ENCODE results near the gene CDH18.

The CDH18 gene

DNA sequence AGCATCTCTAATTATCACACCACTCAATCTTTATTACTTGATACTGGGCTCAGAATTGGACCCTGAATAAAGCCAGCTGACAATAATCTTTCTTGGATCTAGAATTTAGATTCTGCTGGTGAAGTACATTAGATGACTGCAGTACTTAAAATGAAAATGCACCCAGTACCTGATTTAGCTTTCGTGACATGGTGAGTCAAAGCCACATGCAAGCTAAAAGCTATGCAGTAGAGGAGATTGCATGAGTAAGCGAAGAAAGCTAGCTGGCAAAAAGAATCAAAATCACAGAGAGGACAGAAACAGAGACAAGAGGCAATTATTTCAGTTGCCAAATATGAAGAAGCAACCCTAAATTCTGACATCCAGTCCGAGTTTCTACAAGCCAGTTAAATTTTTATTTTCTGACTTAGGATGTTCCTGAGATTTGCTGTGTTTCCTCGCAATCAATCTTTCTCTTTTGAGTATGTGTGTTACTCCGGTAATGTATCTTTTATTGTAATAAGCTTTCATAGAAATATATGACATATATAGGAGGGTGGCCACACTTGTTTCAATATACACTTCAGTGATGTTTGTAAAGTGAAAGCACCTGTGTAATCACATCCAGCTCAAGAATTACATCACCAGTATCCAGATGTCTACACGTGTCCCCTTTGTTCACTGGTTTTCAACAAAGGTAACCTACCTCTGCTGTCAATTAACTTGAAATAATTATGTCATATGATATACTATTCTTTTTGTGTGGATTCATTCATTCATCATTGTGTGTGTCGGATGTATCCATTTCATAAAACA lies 101.7 kb downstream of the CDH18 start:
- DNase-seq: peak; percentile 23
- no peak overlapping the region for H3K23ac ChIP-seq (ENCODE audit: low read length)
- H3K4me2 ChIP-seq (ENCODE audit: low read length): no peak overlapping the region
- no peak overlapping the region for H3K9ac ChIP-seq (ENCODE audit: low read length)
- H4K8ac ChIP-seq (ENCODE audit: low read depth, low read length): no peak overlapping the region
- peak overlapping the region; percentile 74 for H2BK15ac ChIP-seq (replicated peaks; ENCODE audit: low read depth)
- H3K36me3 ChIP-seq (ENCODE audit: control insufficient read depth, insufficient read depth, low read length): no peaks in the 10 kb centered on the region
- no peaks in the 10 kb centered on the region for H3K79me2 ChIP-seq (ENCODE audit: control insufficient read depth, insufficient read depth, low read length)
- H3K27ac ChIP-seq (ENCODE audit: low read depth, low read length): no peak overlapping the region
- no peak overlapping the region for H2AK5ac ChIP-seq (ENCODE audit: low read length)
- H3K79me1 ChIP-seq (ENCODE audit: low read length): no peaks in the 10 kb centered on the region
- H3K18ac ChIP-seq (ENCODE audit: low read length): no peak overlapping the region
- H4K5ac ChIP-seq (ENCODE audit: low read length): no peak overlapping the region
- H3K4me3 ChIP-seq (ENCODE audit: low read length): no peak overlapping the region
- no peak overlapping the region for H3K56ac ChIP-seq (ENCODE audit: low read length)
- H3K27me3 ChIP-seq (ENCODE audit: insufficient read depth, low read length, poor library complexity): no peaks in the 10 kb centered on the region
- no CpG with 5 or more reads among the region's 7 CpGs for WGBS (ENCODE audit: extremely low coverage, insufficient coverage, low lambda C conversion rate)
- H3K4ac ChIP-seq (ENCODE audit: low read depth, low read length): no peak overlapping the region
- H2BK5ac ChIP-seq (ENCODE audit: low read length): no peak overlapping the region
- H2BK120ac ChIP-seq (ENCODE audit: low read depth, low read length): no peak overlapping the region
- H3K4me1 ChIP-seq (ENCODE audit: control insufficient read depth, low read depth, low read length): no peaks in the 10 kb centered on the region

- H2AK5ac ChIP-seq (ENCODE audit: low read length): no peak overlapping the region
- no peaks in the 10 kb centered on the region for H3K79me2 ChIP-seq (ENCODE audit: control insufficient read depth, insufficient read depth, low read length)
- H3K18ac ChIP-seq (ENCODE audit: low read length): no peak overlapping the region
- H3K4ac ChIP-seq (ENCODE audit: low read depth, low read length): no peak overlapping the region
- no peaks in the 10 kb centered on the region for H3K79me1 ChIP-seq (ENCODE audit: low read length)
- H3K4me2 ChIP-seq (ENCODE audit: low read length): no peak overlapping the region
- no peak for DNase-seq
- no peak overlapping the region for H4K8ac ChIP-seq (ENCODE audit: low read depth, low read length)
- no peaks in the 10 kb centered on the region for H3K27me3 ChIP-seq (ENCODE audit: insufficient read depth, low read length, poor library complexity)
- H3K36me3 ChIP-seq (ENCODE audit: control insufficient read depth, insufficient read depth, low read length): no peaks in the 10 kb centered on the region
- H3K9ac ChIP-seq (ENCODE audit: low read length): no peak overlapping the region
- H3K4me1 ChIP-seq (ENCODE audit: control insufficient read depth, low read depth, low read length): no peaks in the 10 kb centered on the region
- no peak overlapping the region for H3K56ac ChIP-seq (ENCODE audit: low read length)
- H2BK5ac ChIP-seq (ENCODE audit: low read length): no peak overlapping the region
- H3K4me3 ChIP-seq (ENCODE audit: low read length): no peak overlapping the region
- H3K27ac ChIP-seq (ENCODE audit: low read depth, low read length): no peak overlapping the region
- H4K5ac ChIP-seq (ENCODE audit: low read length): no peak overlapping the region
- no CpG with 5 or more reads among the region's 5 CpGs for WGBS (ENCODE audit: extremely low coverage, insufficient coverage, low lambda C conversion rate)
- H2BK15ac ChIP-seq (replicated peaks; ENCODE audit: low read depth): no peak overlapping the region
- H3K23ac ChIP-seq (ENCODE audit: low read length): no peak overlapping the region
- no peak overlapping the region for H2BK120ac ChIP-seq (ENCODE audit: low read depth, low read length)
Measured at GRCh38 chr5:19885040-19885824, 102.8 kb downstream of the CDH18 start.

DNA sequence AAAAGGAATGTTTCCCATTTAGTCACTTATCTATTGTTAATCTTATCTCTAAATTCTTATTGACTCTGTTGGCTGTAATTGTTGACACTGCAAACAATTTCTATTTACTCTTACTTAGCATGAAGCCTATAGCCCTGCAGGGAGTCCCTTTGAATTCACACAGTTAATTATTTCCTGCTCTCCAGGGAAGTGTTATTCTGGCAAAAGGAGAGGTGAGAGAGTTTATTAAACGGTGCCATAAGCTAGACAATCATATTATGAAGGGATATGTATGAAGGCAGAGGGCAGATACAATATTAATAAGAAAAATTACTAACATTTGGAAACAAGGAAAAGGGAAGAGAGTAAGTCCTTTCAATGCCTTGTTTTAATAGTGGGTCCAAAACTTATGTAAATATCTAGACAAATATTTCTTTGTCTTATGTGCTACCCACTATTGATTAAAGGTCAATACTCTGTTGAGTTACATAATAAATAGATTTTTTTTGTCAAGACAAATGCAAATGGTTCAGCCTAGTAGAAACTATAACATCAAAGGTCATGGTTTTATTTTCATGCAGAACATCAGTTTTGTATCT lies 107.1 kb downstream of the CDH18 start:
- no CpG with 5 or more reads among the region's 1 CpG for WGBS (ENCODE audit: extremely low coverage, insufficient coverage, low lambda C conversion rate)

GRCh38 chr5:19880458-19880857 lies 107.5 kb downstream of the CDH18 start:
- Histone ChIP-seq H2BK15ac (replicated peaks; ENCODE audit: low read depth) (no peak overlapping the region), H3K56ac (ENCODE audit: low read length) (no peak overlapping the region), H4K8ac (ENCODE audit: low read depth, low read length) (no peak overlapping the region), H3K27me3 (ENCODE audit: insufficient read depth, low read length, poor library complexity) (no peaks in the 10 kb centered on the region), H3K23ac (ENCODE audit: low read length) (no peak overlapping the region), H3K79me1 (ENCODE audit: low read length) (no peaks in the 10 kb centered on the region), H2BK120ac (ENCODE audit: low read depth, low read length) (no peak overlapping the region), H2BK5ac (ENCODE audit: low read length) (peak overlapping the region; percentile 88), H3K18ac (ENCODE audit: low read length) (no peak overlapping the region), H3K36me3 (ENCODE audit: control insufficient read depth, insufficient read depth, low read length) (no peaks in the 10 kb centered on the region), H3K79me2 (ENCODE audit: control insufficient read depth, insufficient read depth, low read length) (no peaks in the 10 kb centered on the region), H2AK5ac (ENCODE audit: low read length) (no peak overlapping the region), H3K4me3 (ENCODE audit: low read length) (no peak overlapping the region), H3K4me2 (ENCODE audit: low read length) (no peak overlapping the region), H4K5ac (ENCODE audit: low read length) (no peak overlapping the region), H3K27ac (ENCODE audit: low read depth, low read length) (no peak overlapping the region), H3K4ac (ENCODE audit: low read depth, low read length) (no peak overlapping the region), H3K9ac (ENCODE audit: low read length) (no peak overlapping the region), H3K4me1 (ENCODE audit: control insufficient read depth, low read depth, low read length) (peaks cover 3% of the 10 kb centered on the region)
- no peak for DNase-seq

More for the DNA sequence above, 107.1 kb downstream of the CDH18 start:
- Histone ChIP-seq H4K8ac (ENCODE audit: low read depth, low read length) (no peak overlapping the region), H3K4me2 (ENCODE audit: low read length) (no peak overlapping the region), H3K36me3 (ENCODE audit: control insufficient read depth, insufficient read depth, low read length) (no peaks in the 10 kb centered on the region), H2BK120ac (ENCODE audit: low read depth, low read length) (no peak overlapping the region), H3K4ac (ENCODE audit: low read depth, low read length) (no peak overlapping the region), H3K18ac (ENCODE audit: low read length) (no peak overlapping the region), H3K27ac (ENCODE audit: low read depth, low read length) (no peak overlapping the region), H3K27me3 (ENCODE audit: insufficient read depth, low read length, poor library complexity) (no peaks in the 10 kb centered on the region), H2AK5ac (ENCODE audit: low read length) (no peak overlapping the region), H3K79me2 (ENCODE audit: control insufficient read depth, insufficient read depth, low read length) (no peaks in the 10 kb centered on the region), H4K5ac (ENCODE audit: low read length) (no peak overlapping the region), H2BK5ac (ENCODE audit: low read length) (no peak overlapping the region), H3K79me1 (ENCODE audit: low read length) (no peaks in the 10 kb centered on the region), H3K4me1 (ENCODE audit: control insufficient read depth, low read depth, low read length) (peaks cover 3% of the 10 kb centered on the region), H3K23ac (ENCODE audit: low read length) (no peak overlapping the region), H3K4me3 (ENCODE audit: low read length) (no peak overlapping the region), H2BK15ac (replicated peaks; ENCODE audit: low read depth) (no peak overlapping the region), H3K9ac (ENCODE audit: low read length) (no peak overlapping the region), H3K56ac (ENCODE audit: low read length) (no peak overlapping the region)
- DNase-seq: peak; percentile 96

GRCh38 chr5:19874811-19875210 lies 113.2 kb downstream of the CDH18 start:
- Histone ChIP-seq H3K4me1 (ENCODE audit: control insufficient read depth, low read depth, low read length) (peaks cover 3% of the 10 kb centered on the region), H3K4ac (ENCODE audit: low read depth, low read length) (no peak overlapping the region), H2BK120ac (ENCODE audit: low read depth, low read length) (no peak overlapping the region), H3K4me3 (ENCODE audit: low read length) (no peak overlapping the region), H3K23ac (ENCODE audit: low read length) (no peak overlapping the region), H2AK5ac (ENCODE audit: low read length) (no peak overlapping the region), H3K56ac (ENCODE audit: low read length) (no peak overlapping the region), H3K27me3 (ENCODE audit: insufficient read depth, low read length, poor library complexity) (no peaks in the 10 kb centered on the region), H3K36me3 (ENCODE audit: control insufficient read depth, insufficient read depth, low read length) (no peaks in the 10 kb centered on the region), H3K79me1 (ENCODE audit: low read length) (no peaks in the 10 kb centered on the region), H3K4me2 (ENCODE audit: low read length) (no peak overlapping the region), H4K5ac (ENCODE audit: low read length) (no peak overlapping the region), H3K27ac (ENCODE audit: low read depth, low read length) (no peak overlapping the region), H4K8ac (ENCODE audit: low read depth, low read length) (no peak overlapping the region), H3K18ac (ENCODE audit: low read length) (no peak overlapping the region), H2BK15ac (replicated peaks; ENCODE audit: low read depth) (peak overlapping the region; percentile 96), H3K79me2 (ENCODE audit: control insufficient read depth, insufficient read depth, low read length) (no peaks in the 10 kb centered on the region), H3K9ac (ENCODE audit: low read length) (no peak overlapping the region), H2BK5ac (ENCODE audit: low read length) (no peak overlapping the region)
- no CpG with 5 or more reads among the region's 1 CpG for WGBS (ENCODE audit: extremely low coverage, insufficient coverage, low lambda C conversion rate)
- DNase-seq: peak; percentile 82
